Measurements from ENCODE around the gene UGT1A7. TPM values are rescaled to one million over a fixed set of nuclear protein-coding genes. Genes with fewer than 3 reads are reported as not detected.
"Not testable (repeated sequence)": the region's sequence is repeated elsewhere in the genome, so short reads cannot be mapped to it uniquely, and the experiment has no call there.

Gene UGT1A7
- total RNA-seq, 1 donor from 2014 or later: not detected

- Mint-ChIP-seq H3K36me3 (ENCODE audit: low read depth, unreplicated experiment) (peaks cover 5% of the 10 kb centered on the region), H3K27ac (ENCODE audit: unreplicated experiment) (no peak overlapping the region), H3K27me3 (ENCODE audit: unreplicated experiment) (peaks cover 2% of the 10 kb centered on the region), H3K9me3 (ENCODE audit: unreplicated experiment) (peaks cover 15% of the 10 kb centered on the region), H3K4me1 (ENCODE audit: unreplicated experiment) (no peaks in the 10 kb centered on the region), H3K4me3 (ENCODE audit: unreplicated experiment) (no peak overlapping the region)
- no peak for TF ChIP-seq CTCF (IDR thresholded peaks at IDR 0.05; ENCODE audit: unreplicated experiment)
- DNase-seq (ENCODE audit: low spot score): no peak
Measured at GRCh38 chr2:233747283-233747544, 65.5 kb downstream of the UGT1A7 start.

DNA sequence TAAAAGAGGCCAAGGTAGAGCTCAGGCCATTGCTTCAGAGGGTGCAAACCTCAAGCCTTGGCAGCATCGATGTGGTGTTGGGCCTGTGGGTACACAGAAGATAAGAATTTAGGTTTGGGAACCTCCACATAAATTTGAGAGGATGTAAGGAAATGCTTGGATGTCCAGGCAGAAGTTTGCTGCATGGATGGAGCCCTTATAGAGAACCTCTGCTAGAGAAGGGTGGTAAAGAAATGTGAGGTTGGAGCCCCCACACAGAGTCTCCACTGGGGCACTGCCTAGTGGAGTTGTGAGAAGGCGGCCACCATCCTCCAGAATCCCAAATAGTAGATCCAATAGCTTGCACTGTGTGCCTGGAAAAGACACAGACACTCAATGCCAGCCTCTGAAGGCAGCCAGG, 69.0 kb downstream of the UGT1A7 start:
- peaks cover 15% of the 10 kb centered on the region for H3K9me3 Mint-ChIP-seq (ENCODE audit: unreplicated experiment)
- DNase-seq (ENCODE audit: low spot score); H3K27me3 Mint-ChIP-seq (ENCODE audit: unreplicated experiment); H3K36me3 Mint-ChIP-seq (ENCODE audit: low read depth, unreplicated experiment); H3K27ac Mint-ChIP-seq (ENCODE audit: unreplicated experiment); H3K4me3 Mint-ChIP-seq (ENCODE audit: unreplicated experiment); H3K4me1 Mint-ChIP-seq (ENCODE audit: unreplicated experiment): not testable (repeated sequence)

GRCh38 chr2:233751212-233752009, 69.7 kb downstream of the UGT1A7 start:
- DNase-seq (ENCODE audit: low spot score); H3K4me1 Mint-ChIP-seq (ENCODE audit: unreplicated experiment); H3K27ac Mint-ChIP-seq (ENCODE audit: unreplicated experiment); H3K36me3 Mint-ChIP-seq (ENCODE audit: low read depth, unreplicated experiment); H3K27me3 Mint-ChIP-seq (ENCODE audit: unreplicated experiment): not testable (repeated sequence)
- Mint-ChIP-seq H3K9me3 (ENCODE audit: unreplicated experiment) (peaks cover 15% of the 10 kb centered on the region), H3K4me3 (ENCODE audit: unreplicated experiment) (peak overlapping the region; percentile 49)

DNA sequence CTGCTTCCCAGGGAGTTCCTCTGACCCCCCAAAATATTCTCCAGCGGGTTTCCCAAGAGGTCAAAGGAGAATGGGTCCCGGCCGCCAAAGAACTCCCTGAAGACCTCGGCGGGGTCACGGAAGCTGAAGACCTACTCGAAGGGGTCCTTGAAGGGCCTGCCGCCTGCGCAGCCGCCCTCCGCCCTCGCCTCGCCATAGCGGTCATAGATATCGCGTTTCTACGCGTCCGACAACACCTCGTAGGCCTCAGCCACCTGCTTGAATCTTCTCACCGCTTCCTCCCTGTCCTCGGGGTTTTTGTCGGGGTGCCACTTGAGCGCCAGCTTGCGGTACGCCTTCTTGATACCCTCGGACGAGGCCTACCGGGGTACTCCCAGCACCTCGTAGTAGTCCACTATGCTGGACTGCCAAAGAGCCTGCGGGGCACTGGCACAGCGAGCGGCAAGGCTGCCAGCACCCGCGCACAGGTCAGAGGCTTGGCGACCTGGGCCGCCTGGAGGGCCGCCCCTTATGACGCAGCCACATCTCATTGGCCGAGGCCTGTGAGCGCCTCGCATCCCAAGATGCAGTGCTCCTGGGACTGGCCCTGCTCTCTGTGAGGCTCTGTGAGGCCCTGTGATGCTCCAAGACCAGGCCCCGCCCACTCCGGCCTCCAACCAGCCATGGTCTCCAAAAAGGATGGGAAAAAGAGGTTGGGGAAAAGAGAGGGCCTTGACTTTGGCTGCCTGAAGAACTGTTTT, 73.3 kb downstream of the UGT1A7 start:
- no peak for TF ChIP-seq CTCF (IDR thresholded peaks at IDR 0.05; ENCODE audit: unreplicated experiment)
- Mint-ChIP-seq H3K9me3 (ENCODE audit: unreplicated experiment) (peaks cover 11% of the 10 kb centered on the region), H3K36me3 (ENCODE audit: low read depth, unreplicated experiment) (peaks cover 5% of the 10 kb centered on the region), H3K4me3 (ENCODE audit: unreplicated experiment) (no peak overlapping the region), H3K4me1 (ENCODE audit: unreplicated experiment) (no peaks in the 10 kb centered on the region), H3K27me3 (ENCODE audit: unreplicated experiment) (no peaks in the 10 kb centered on the region), H3K27ac (ENCODE audit: unreplicated experiment) (no peak overlapping the region)
- DNase-seq (ENCODE audit: low spot score): no peak

GRCh38 chr2:233756429-233757081, 74.9 kb downstream of the UGT1A7 start:
- Mint-ChIP-seq H3K4me3 (ENCODE audit: unreplicated experiment) (no peak overlapping the region), H3K27ac (ENCODE audit: unreplicated experiment) (no peak overlapping the region), H3K4me1 (ENCODE audit: unreplicated experiment) (no peaks in the 10 kb centered on the region), H3K36me3 (ENCODE audit: low read depth, unreplicated experiment) (peaks cover 4% of the 10 kb centered on the region), H3K27me3 (ENCODE audit: unreplicated experiment) (no peaks in the 10 kb centered on the region), H3K9me3 (ENCODE audit: unreplicated experiment) (peaks cover 5% of the 10 kb centered on the region)
- TF ChIP-seq CTCF (IDR thresholded peaks at IDR 0.05; ENCODE audit: unreplicated experiment): no peak
- DNase-seq (ENCODE audit: low spot score): no peak
